ENCODE results near the gene WHRN.

The WHRN gene

DNA sequence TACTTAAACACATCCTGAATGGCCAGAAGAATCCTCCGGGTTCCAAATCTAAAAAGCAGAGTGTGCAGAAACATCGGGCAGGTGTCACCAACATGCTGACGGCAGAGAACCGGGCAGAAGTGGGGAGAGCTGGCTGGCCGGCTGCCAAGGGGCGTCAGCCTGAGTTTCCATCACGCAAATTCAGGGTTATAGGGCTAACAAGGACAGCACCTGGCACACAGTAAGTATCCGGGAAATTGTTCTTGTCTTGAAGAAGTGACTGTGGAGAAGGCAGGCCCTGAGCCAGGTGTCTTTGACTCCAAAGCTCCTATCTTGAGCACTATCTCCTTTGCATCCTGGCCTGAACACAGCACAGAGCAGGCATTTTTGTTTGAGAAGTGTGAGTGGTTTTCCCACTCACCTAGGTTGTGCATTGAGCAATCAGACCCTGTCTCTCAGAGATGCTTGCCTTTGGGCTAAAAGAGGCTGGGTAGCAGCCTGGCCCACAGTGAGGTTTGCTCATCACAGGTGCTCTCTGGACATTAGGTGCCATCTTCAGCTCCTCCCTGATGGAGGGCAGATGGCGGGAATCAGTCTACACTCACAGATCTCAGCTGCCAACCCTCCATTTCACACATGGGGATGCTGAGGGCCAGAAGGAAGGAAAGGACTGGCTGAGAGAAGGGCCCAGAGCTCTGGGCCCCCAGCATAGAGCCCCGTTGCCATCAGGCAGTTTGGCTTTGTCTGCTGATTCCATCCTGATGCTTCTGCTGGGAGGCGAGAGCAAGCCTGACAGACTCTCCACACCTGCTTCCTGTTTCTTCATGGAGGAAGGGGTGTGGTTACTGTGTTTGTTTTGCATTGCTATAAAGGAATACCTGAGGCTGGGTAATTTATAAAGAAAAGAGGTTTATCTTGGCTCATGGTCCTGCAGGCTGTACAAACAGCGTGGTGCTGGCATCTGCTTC, 52.8 kb downstream of the WHRN start:
- TF ChIP-seq, protein P1, sequence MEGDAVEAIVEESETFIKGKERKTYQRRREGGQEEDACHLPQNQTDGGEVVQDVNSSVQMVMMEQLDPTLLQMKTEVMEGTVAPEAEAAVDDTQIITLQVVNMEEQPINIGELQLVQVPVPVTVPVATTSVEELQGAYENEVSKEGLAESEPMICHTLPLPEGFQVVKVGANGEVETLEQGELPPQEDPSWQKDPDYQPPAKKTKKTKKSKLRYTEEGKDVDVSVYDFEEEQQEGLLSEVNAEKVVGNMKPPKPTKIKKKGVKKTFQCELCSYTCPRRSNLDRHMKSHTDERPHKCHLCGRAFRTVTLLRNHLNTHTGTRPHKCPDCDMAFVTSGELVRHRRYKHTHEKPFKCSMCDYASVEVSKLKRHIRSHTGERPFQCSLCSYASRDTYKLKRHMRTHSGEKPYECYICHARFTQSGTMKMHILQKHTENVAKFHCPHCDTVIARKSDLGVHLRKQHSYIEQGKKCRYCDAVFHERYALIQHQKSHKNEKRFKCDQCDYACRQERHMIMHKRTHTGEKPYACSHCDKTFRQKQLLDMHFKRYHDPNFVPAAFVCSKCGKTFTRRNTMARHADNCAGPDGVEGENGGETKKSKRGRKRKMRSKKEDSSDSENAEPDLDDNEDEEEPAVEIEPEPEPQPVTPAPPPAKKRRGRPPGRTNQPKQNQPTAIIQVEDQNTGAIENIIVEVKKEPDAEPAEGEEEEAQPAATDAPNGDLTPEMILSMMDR (IDR thresholded peaks at IDR 0.05; ENCODE audit: low read depth, low read length): no peak
- DNase-seq (ENCODE audit: low read depth in 2 of 2): peak in 1 of 2 donors; percentile 11
- no peak overlapping the region for H3K4me3 ChIP-seq (replicated peaks in 1 of 2; ENCODE audit: low read depth in 2 of 2, low read length in 2 of 2)

DNA sequence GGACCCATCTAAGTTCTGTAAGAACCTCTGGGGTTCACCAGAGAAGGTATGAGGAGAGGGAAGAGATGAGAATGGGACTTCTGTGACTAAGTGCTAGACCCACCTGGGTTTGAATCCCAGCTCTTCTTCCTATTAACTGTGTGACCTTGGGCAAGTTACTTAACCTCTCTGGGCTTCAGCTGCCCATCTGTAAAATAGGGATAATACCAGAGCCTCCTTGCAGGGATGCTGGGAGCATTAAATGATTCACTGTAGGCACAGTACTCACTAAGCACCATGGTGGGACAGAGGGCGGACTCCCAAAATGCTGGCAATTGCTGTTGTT, 53.6 kb downstream of the WHRN start:
- H3K4me3 ChIP-seq (replicated peaks in 1 of 2; ENCODE audit: low read depth in 2 of 2, low read length in 2 of 2): no peak overlapping the region
- no peak for DNase-seq (ENCODE audit: low read depth in 2 of 2)
- TF ChIP-seq, protein P1 (IDR thresholded peaks at IDR 0.05; ENCODE audit: low read depth, low read length): no peak

DNA sequence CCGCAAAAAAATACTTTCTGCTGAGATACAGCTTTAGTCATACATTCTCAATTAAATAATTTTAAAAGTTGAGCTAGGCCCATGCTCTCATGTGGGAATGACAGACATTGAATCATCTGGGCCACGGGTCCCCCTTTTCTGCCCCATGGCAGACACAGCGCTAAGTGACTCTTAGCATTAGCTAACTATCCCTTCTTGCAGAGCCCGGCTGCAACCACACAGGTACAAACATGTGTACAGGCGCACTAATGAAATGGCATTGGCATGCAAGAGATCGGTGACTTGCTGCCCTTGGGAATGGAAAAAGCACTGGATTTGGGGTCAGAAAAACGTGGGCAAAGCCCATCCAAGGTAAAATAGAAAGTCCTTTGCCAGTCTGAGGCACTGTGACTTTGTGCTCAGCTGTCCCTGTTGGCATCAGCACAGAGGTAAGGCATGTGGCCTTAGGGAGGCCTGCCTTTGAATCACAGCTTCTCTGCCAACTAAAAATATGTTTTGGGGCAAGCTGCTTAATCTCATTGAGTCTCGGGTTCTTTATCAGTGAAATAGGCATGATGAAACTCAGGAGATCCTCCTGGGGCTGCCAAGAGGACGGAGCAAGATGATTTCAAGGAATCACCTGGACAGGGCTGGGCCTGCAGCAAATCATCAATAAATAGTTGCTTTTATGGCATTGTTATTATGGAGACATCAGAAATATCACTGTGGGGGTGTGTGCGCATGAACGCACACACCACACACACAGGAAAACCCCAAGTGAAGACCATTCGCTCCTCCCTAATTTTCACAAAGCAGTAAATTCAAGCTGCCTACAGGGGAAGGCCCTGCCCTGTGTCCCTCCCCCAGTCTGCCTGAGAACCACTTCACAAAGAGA, 54.2 kb downstream of the WHRN start:
- TF ChIP-seq, protein P1 (IDR thresholded peaks at IDR 0.05; ENCODE audit: low read depth, low read length): no peak
- no peak for DNase-seq (ENCODE audit: low read depth in 2 of 2)
- no peak overlapping the region for H3K4me3 ChIP-seq (replicated peaks in 1 of 2; ENCODE audit: low read depth in 2 of 2, low read length in 2 of 2)

- no peak for DNase-seq (ENCODE audit: low read depth in 2 of 2)
- H3K4me3 ChIP-seq (replicated peaks in 1 of 2; ENCODE audit: low read depth in 2 of 2, low read length in 2 of 2): no peak overlapping the region
- TF ChIP-seq, protein P1 (IDR thresholded peaks at IDR 0.05; ENCODE audit: low read depth, low read length): no peak
These were observed 55.1 kb downstream of the WHRN start for GRCh38 chr9:114450181-114450580.

GRCh38 chr9:114449236-114449635, 56.0 kb downstream of the WHRN start:
- DNase-seq (ENCODE audit: low read depth in 2 of 2): no peak
- no peak overlapping the region for H3K4me3 ChIP-seq (replicated peaks in 1 of 2; ENCODE audit: low read depth in 2 of 2, low read length in 2 of 2)
- TF ChIP-seq, protein P1 (IDR thresholded peaks at IDR 0.05; ENCODE audit: low read depth, low read length): no peak

- peak; percentile 25 to 54 for DNase-seq (ENCODE audit: low read depth in 2 of 2)
- TF ChIP-seq, protein P1 (IDR thresholded peaks at IDR 0.05; ENCODE audit: low read depth, low read length): no peak
- no peak overlapping the region for H3K4me3 ChIP-seq (replicated peaks in 1 of 2; ENCODE audit: low read depth in 2 of 2, low read length in 2 of 2)
These were observed 56.6 kb downstream of the WHRN start for GRCh38 chr9:114448706-114449105.

All from cardiac fibroblast (primary cell).